SJSA1 (cell line): Measurements from ENCODE around the gene DEK. TPM values are rescaled to one million over a fixed set of nuclear protein-coding genes. Genes with fewer than 3 reads are reported as not detected.

Experiments used
- DNase-seq, 2 experiments: peaks; one replicate each; pipeline ENCODE4 v3.0.0-alpha.2; 2015 to 2020; ENCODE audit warnings: low spot score in 2 of 2, low read depth in 1 of 2
- H3K27ac ChIP-seq: fragments of 250-450 bp; sonication (Bioruptor Pico); 2 replicates; pipeline ENCODE4 v1.5.1; 2020; ENCODE audit warnings: mild to moderate bottlenecking, moderate library complexity
- H3K27me3 ChIP-seq: fragments of 250-450 bp; sonication (Bioruptor Pico); replicated peaks from 2 replicates; pipeline ENCODE4 v1.5.1; 2020; ENCODE audit warnings: mild to moderate bottlenecking, moderate library complexity
- H3K36me3 ChIP-seq: fragments of 250-450 bp; sonication (Bioruptor Pico); 2 replicates; pipeline ENCODE4 v1.5.1; 2020; ENCODE audit warnings: mild to moderate bottlenecking
- H3K4me1 ChIP-seq: fragments of 250-450 bp; sonication (Bioruptor Pico); replicated peaks from 2 replicates; pipeline ENCODE4 v1.6.1; 2021; ENCODE audit warnings: mild to moderate bottlenecking
- H3K4me3 ChIP-seq: fragments of 250-450 bp; sonication (Bioruptor Pico); 2 replicates; pipeline ENCODE4 v1.5.1; 2020; ENCODE audit warnings: mild to moderate bottlenecking
- H3K9me3 ChIP-seq: fragments of 250-450 bp; sonication (Bioruptor Pico); replicated peaks from 2 replicates; pipeline ENCODE4 v1.5.1; 2020; ENCODE audit warnings: mild to moderate bottlenecking
- total RNA-seq: library from RNA; depleted of rRNA; stranded (reverse); fragments of >200 nt; shearing (Covaris generic); gene quantifications from 2 replicates; pipeline ENCODE4 v1.2.3, GENCODE V29; 2014

Gene DEK
- total RNA-seq, 1 experiment from 2014 or later: 354 TPM

- H3K36me3 ChIP-seq: no peaks in the 10 kb centered on the region
- DNase-seq: no peak
- peaks cover 11% of the 10 kb centered on the region for H3K4me1 ChIP-seq
- peaks cover 25% of the 10 kb centered on the region for H3K27me3 ChIP-seq
- no peak overlapping the region for H3K27ac ChIP-seq
- no peaks in the 10 kb centered on the region for H3K9me3 ChIP-seq
- H3K4me3 ChIP-seq: peak overlapping the region; percentile 43
These were observed 13.1 kb upstream of the DEK start for GRCh38 chr6:18277237-18278006.

GRCh38 chr6:18276610-18277236 lies 12.4 kb upstream of the DEK start:
- no peak overlapping the region for H3K27ac ChIP-seq
- no peak for DNase-seq
- H3K4me1 ChIP-seq: peaks cover 11% of the 10 kb centered on the region
- H3K36me3 ChIP-seq: no peaks in the 10 kb centered on the region
- peak overlapping the region; percentile 43 for H3K4me3 ChIP-seq
- H3K9me3 ChIP-seq: no peaks in the 10 kb centered on the region
- peaks cover 25% of the 10 kb centered on the region for H3K27me3 ChIP-seq

- no peaks in the 10 kb centered on the region for H3K36me3 ChIP-seq
- H3K4me1 ChIP-seq: peaks cover 14% of the 10 kb centered on the region
- DNase-seq: no peak
- H3K9me3 ChIP-seq: no peaks in the 10 kb centered on the region
- no peaks in the 10 kb centered on the region for H3K27me3 ChIP-seq
- no peak overlapping the region for H3K27ac ChIP-seq
- H3K4me3 ChIP-seq: no peak overlapping the region
These were observed 5.9 kb upstream of the DEK start for GRCh38 chr6:18270216-18270615.

GRCh38 chr6:18269717-18270116 lies 5.4 kb upstream of the DEK start:
- H3K4me1 ChIP-seq: peaks cover 19% of the 10 kb centered on the region
- no peaks in the 10 kb centered on the region for H3K27me3 ChIP-seq
- H3K27ac ChIP-seq: no peak overlapping the region
- H3K36me3 ChIP-seq: no peaks in the 10 kb centered on the region
- no peaks in the 10 kb centered on the region for H3K9me3 ChIP-seq
- no peak for DNase-seq
- H3K4me3 ChIP-seq: no peak overlapping the region

GRCh38 chr6:18269253-18269652 lies 4.9 kb upstream of the DEK start:
- Histone ChIP-seq H3K4me3 (no peak overlapping the region), H3K4me1 (peaks cover 20% of the 10 kb centered on the region), H3K9me3 (no peaks in the 10 kb centered on the region), H3K36me3 (peaks cover under 1% of the 10 kb centered on the region), H3K27me3 (no peaks in the 10 kb centered on the region), H3K27ac (no peak overlapping the region)
- DNase-seq: peak in 1 of 2 experiments; percentile 41

- DNase-seq: no peak
- Histone ChIP-seq H3K4me3 (no peak overlapping the region), H3K27me3 (no peaks in the 10 kb centered on the region), H3K9me3 (no peaks in the 10 kb centered on the region), H3K36me3 (peaks cover 13% of the 10 kb centered on the region), H3K27ac (no peak overlapping the region), H3K4me1 (peaks cover 20% of the 10 kb centered on the region)
These were observed 3.7 kb upstream of the DEK start for GRCh38 chr6:18268066-18268465.

- peaks cover 31% of the 10 kb centered on the region for H3K4me1 ChIP-seq
- peaks cover 28% of the 10 kb centered on the region for H3K36me3 ChIP-seq
- no peak overlapping the region for H3K27ac ChIP-seq
- H3K9me3 ChIP-seq: no peaks in the 10 kb centered on the region
- no peak for DNase-seq
- H3K27me3 ChIP-seq: no peaks in the 10 kb centered on the region
- H3K4me3 ChIP-seq: no peak overlapping the region
These were observed 2.2 kb upstream of the DEK start for GRCh38 chr6:18266523-18266912.

- Histone ChIP-seq H3K4me3 (no peak overlapping the region), H3K27ac (no peak overlapping the region), H3K36me3 (peaks cover 34% of the 10 kb centered on the region), H3K4me1 (peaks cover 37% of the 10 kb centered on the region), H3K27me3 (no peaks in the 10 kb centered on the region), H3K9me3 (no peaks in the 10 kb centered on the region)
- DNase-seq: no peak
These were observed 1.6 kb upstream of the DEK start for GRCh38 chr6:18265787-18266522.

GRCh38 chr6:18264923-18265377 lies 620 bp upstream of the DEK start:
- DNase-seq: no peak
- H3K4me1 ChIP-seq: peaks cover 47% of the 10 kb centered on the region
- peaks cover 43% of the 10 kb centered on the region for H3K36me3 ChIP-seq
- peak overlapping the region; percentile 100 for H3K27ac ChIP-seq
- peak overlapping the region; percentile 98 for H3K4me3 ChIP-seq
- no peaks in the 10 kb centered on the region for H3K9me3 ChIP-seq
- no peaks in the 10 kb centered on the region for H3K27me3 ChIP-seq

- Histone ChIP-seq H3K27ac (peak overlapping the region; percentile 100), H3K4me3 (peak overlapping the region; percentile 98), H3K9me3 (no peaks in the 10 kb centered on the region), H3K27me3 (no peaks in the 10 kb centered on the region), H3K36me3 (peaks cover 48% of the 10 kb centered on the region), H3K4me1 (peaks cover 47% of the 10 kb centered on the region)
- DNase-seq: peak; percentile 62 to 71
These were observed 712 bp downstream of the DEK start for GRCh38 chr6:18263418-18264218.

GRCh38 chr6:18262702-18263417 lies 1.5 kb downstream of the DEK start:
- H3K9me3 ChIP-seq: no peaks in the 10 kb centered on the region
- H3K27ac ChIP-seq: peak overlapping the region; percentile 100
- H3K4me1 ChIP-seq: peaks cover 51% of the 10 kb centered on the region
- peak in 1 of 2 experiments; percentile 50 for DNase-seq
- H3K4me3 ChIP-seq: peak overlapping the region; percentile 98
- H3K27me3 ChIP-seq: no peaks in the 10 kb centered on the region
- H3K36me3 ChIP-seq: peaks cover 55% of the 10 kb centered on the region

GRCh38 chr6:18261877-18262276 lies 2.5 kb downstream of the DEK start:
- Histone ChIP-seq H3K4me1 (peaks cover 51% of the 10 kb centered on the region), H3K27ac (no peak overlapping the region), H3K27me3 (no peaks in the 10 kb centered on the region), H3K4me3 (no peak overlapping the region), H3K9me3 (no peaks in the 10 kb centered on the region), H3K36me3 (peaks cover 65% of the 10 kb centered on the region)
- DNase-seq: no peak
